HG03342 (cell line): ENCODE results near the gene TBATA.

ENCODE experiments used
- ATAC-seq: cut with Tn5 transposase; IDR thresholded peaks from one replicate; pipeline ENCODE4 v1.9.1; 2021; ENCODE audit warnings: mild to moderate bottlenecking, moderate library complexity; ENCODE audit not compliant: unreplicated experiment

The TBATA gene

GRCh38 chr10:70722820-70723424 is 62.3 kb downstream of the TBATA start:
- no peak for ATAC-seq
